Trophoblast cell (in vitro differentiated cells and primary cell): ENCODE data around the gene CHST11.

Source experiments
- DNase-seq, 2 donors: peaks; one replicate each; pipeline ENCODE4 v3.0.0-alpha.2; 2016
- H2AFZ ChIP-seq: 2 replicates; pipeline ENCODE4 v1.6.1; 2013; ENCODE audit warnings: low read length, moderate library complexity, mild to moderate bottlenecking; ENCODE audit not compliant: insufficient read depth, poor library complexity
- H2AK5ac ChIP-seq: 2 replicates; pipeline ENCODE4 v1.6.1; 2013; ENCODE audit warnings: mild to moderate bottlenecking, low read length
- H2BK120ac ChIP-seq: 2 replicates; pipeline ENCODE4 v1.6.1; 2013; ENCODE audit warnings: low read length, mild to moderate bottlenecking, moderate library complexity; ENCODE audit not compliant: insufficient read depth, poor library complexity
- H2BK12ac ChIP-seq: 2 replicates; pipeline ENCODE4 v1.6.1; 2013; ENCODE audit warnings: mild to moderate bottlenecking, low read length, moderate library complexity
- H2BK5ac ChIP-seq: 2 replicates; pipeline ENCODE4 v1.6.1; 2013; ENCODE audit warnings: low read length, low read depth, moderate library complexity, mild to moderate bottlenecking; ENCODE audit not compliant: poor library complexity
- H3K14ac ChIP-seq: 2 replicates; pipeline ENCODE4 v1.6.1; 2013; ENCODE audit warnings: mild to moderate bottlenecking, low read length
- H3K18ac ChIP-seq: 2 replicates; pipeline ENCODE4 v1.6.1; 2013; ENCODE audit warnings: mild to moderate bottlenecking, low read length
- H3K23ac ChIP-seq: 2 replicates; pipeline ENCODE4 v1.6.1; 2013; ENCODE audit warnings: low read length
- H3K27ac ChIP-seq: 2 replicates; pipeline ENCODE4 v1.5.1; 2013; ENCODE audit warnings: low read depth, mild to moderate bottlenecking, inconsistent platforms, low read length, moderate library complexity
- H3K27me3 ChIP-seq: 2 replicates; pipeline ENCODE4 v1.6.1; 2013; ENCODE audit warnings: inconsistent platforms, mild to moderate bottlenecking, low read length, moderate library complexity; ENCODE audit not compliant: insufficient read depth
- H3K36me3 ChIP-seq, 2 experiments: 1 replicate in 1 of 2; 2 replicates in 1 of 2; pipeline ENCODE4 v1.6.1; 2013; ENCODE audit warnings: low read length in 2 of 2, mild to moderate bottlenecking in 2 of 2, moderate library complexity in 1 of 2; ENCODE audit not compliant: insufficient read depth in 2 of 2, control insufficient read depth in 1 of 2
- H3K4ac ChIP-seq: 2 replicates; pipeline ENCODE4 v1.6.1; 2013; ENCODE audit warnings: low read depth, mild to moderate bottlenecking, low read length, moderate library complexity
- H3K4me1 ChIP-seq, 2 experiments: 1 replicate in 1 of 2; 2 replicates in 1 of 2; pipeline ENCODE4 v1.6.1; 2013; ENCODE audit warnings: low read length in 2 of 2, mild to moderate bottlenecking in 2 of 2, moderate library complexity in 1 of 2; ENCODE audit not compliant: insufficient read depth in 2 of 2, control insufficient read depth in 1 of 2
- H3K4me2 ChIP-seq: 2 replicates; pipeline ENCODE4 v1.6.1; 2013; ENCODE audit warnings: inconsistent platforms, mild to moderate bottlenecking, low read length, moderate library complexity
- H3K4me3 ChIP-seq: 2 replicates; pipeline ENCODE4 v1.5.1; 2013; ENCODE audit warnings: mild to moderate bottlenecking, low read depth, low read length, inconsistent platforms
- H3K79me1 ChIP-seq: one replicate; pipeline ENCODE4 v1.6.1; 2013; ENCODE audit warnings: low read length
- H3K79me2 ChIP-seq: 2 replicates; pipeline ENCODE4 v1.6.1; 2013; ENCODE audit warnings: low read length, mild to moderate bottlenecking; ENCODE audit not compliant: control insufficient read depth, insufficient read depth, poor library complexity
- H3K9ac ChIP-seq: 2 replicates; pipeline ENCODE4 v1.6.1; 2013; ENCODE audit warnings: mild to moderate bottlenecking, low read length
- H3K9me3 ChIP-seq: 2 replicates; pipeline ENCODE4 v1.6.1; 2013; ENCODE audit warnings: low read depth, mild to moderate bottlenecking, control low read depth, inconsistent platforms, low read length; ENCODE audit not compliant: insufficient read depth
- H4K12ac ChIP-seq: 2 replicates; pipeline ENCODE4 v1.6.1; 2013; ENCODE audit warnings: low read depth, mild to moderate bottlenecking, low read length, moderate library complexity
- H4K8ac ChIP-seq: 2 replicates; pipeline ENCODE4 v1.6.1; 2013; ENCODE audit warnings: low read depth, mild to moderate bottlenecking, low read length, moderate library complexity
- H4K91ac ChIP-seq: one replicate; pipeline ENCODE4 v1.6.1; 2013; ENCODE audit warnings: low read depth, mild to moderate bottlenecking, low read length, moderate library complexity
- WGBS: extraction: QIAGEN DNeasy Blood & Tissue Kit; methylation state at CpG from one replicate; pipeline ENCODE4 v1.1.7; 2013; ENCODE audit warnings: missing lambda C conversion rate; ENCODE audit not compliant: insufficient read length, insufficient coverage; ENCODE audit errors: extremely low coverage; 5-methylcytosine and 5-hydroxymethylcytosine counted together

CHST11 gene

DNA sequence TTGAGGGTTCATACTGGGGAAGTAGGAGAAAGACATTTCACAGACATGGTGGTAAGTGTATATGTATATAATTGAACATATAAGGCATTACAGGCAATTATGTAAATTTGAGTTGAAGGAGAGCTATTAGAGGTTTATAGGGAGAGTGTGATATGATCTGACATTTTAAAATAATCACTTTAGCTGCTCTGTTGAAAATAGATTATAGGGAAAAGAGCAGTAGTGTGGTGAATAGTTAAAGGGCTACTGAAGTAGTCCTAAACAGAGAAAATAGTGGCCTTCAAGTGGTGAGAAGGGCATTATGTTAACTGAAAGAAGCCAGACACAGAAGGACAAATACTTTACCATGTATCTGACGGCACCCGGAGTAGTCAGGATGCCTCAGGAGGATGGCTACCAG lies 267.1 kb downstream of the CHST11 start:
- H3K23ac ChIP-seq: no peak overlapping the region
- no peak overlapping the region for H2BK120ac ChIP-seq
- H3K27me3 ChIP-seq: no peaks in the 10 kb centered on the region
- H3K27ac ChIP-seq: no peak overlapping the region
- no peaks in the 10 kb centered on the region for H3K79me2 ChIP-seq
- no peaks in the 10 kb centered on the region for H3K9me3 ChIP-seq
- no peak overlapping the region for H2AK5ac ChIP-seq
- H3K9ac ChIP-seq: no peak overlapping the region
- DNase-seq: no peak
- H3K14ac ChIP-seq: no peak overlapping the region
- no peak overlapping the region for H3K18ac ChIP-seq
- H3K4me1 ChIP-seq: peaks cover 18 to 34% of the 10 kb centered on the region in 2 experiments
- H2BK12ac ChIP-seq: no peak overlapping the region
- H3K4ac ChIP-seq: no peak overlapping the region
- H4K8ac ChIP-seq: no peak overlapping the region
- H4K12ac ChIP-seq: no peak overlapping the region
- no peak overlapping the region for H2BK5ac ChIP-seq
- H3K36me3 ChIP-seq: peaks cover 0 to 5% of the 10 kb centered on the region in 2 experiments
- no peak overlapping the region for H4K91ac ChIP-seq
- no peak overlapping the region for H3K4me2 ChIP-seq
- WGBS: no CpG with 5 or more reads among the region's 2 CpGs
- H3K4me3 ChIP-seq: no peak overlapping the region
- no peak overlapping the region for H2AFZ ChIP-seq
- H3K79me1 ChIP-seq: peaks cover 2% of the 10 kb centered on the region

DNA sequence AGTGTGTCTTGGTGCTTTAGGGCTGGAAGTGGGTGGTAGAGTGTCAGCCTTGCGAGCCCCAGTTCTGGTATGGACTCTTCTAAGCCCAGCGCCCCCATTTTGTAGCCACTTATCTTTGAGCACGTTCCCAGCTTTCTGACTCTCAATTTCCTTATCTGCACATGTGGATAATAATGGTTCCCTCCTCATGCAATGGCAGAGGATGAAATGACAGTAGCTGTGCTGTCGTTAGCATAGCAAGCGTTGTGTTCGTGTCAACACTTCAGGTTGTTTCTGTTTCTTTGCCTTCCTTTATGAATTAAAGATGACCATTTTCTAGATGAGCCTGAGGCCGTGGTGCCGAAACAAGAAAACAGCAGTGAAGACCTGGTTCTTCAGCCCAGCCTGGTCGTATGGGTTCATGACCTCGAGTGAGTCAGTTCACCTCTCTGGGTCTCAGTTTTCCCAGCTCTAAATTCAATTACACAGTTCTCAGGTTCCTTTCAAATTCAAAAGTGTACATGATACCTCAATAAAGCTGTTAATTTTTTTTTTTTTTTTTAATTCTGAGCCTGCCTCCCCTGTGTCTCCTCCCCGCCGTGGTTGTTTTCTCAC lies 268.3 kb downstream of the CHST11 start:
- no peak overlapping the region for H4K12ac ChIP-seq
- no peak overlapping the region for H3K4ac ChIP-seq
- no peak overlapping the region for H2AK5ac ChIP-seq
- no peaks in the 10 kb centered on the region for H3K79me2 ChIP-seq
- H2BK12ac ChIP-seq: no peak overlapping the region
- no peak overlapping the region for H2AFZ ChIP-seq
- no CpG with 5 or more reads among the region's 12 CpGs for WGBS
- peaks cover 26 to 45% of the 10 kb centered on the region in 2 experiments for H3K4me1 ChIP-seq
- no peaks in the 10 kb centered on the region for H3K27me3 ChIP-seq
- no peak overlapping the region for H3K4me2 ChIP-seq
- no peak overlapping the region for H4K8ac ChIP-seq
- H3K14ac ChIP-seq: no peak overlapping the region
- H3K18ac ChIP-seq: no peak overlapping the region
- peaks cover 2% of the 10 kb centered on the region for H3K79me1 ChIP-seq
- H3K36me3 ChIP-seq: peaks cover 0 to 3% of the 10 kb centered on the region in 2 experiments
- H3K4me3 ChIP-seq: no peak overlapping the region
- H3K9me3 ChIP-seq: no peaks in the 10 kb centered on the region
- H2BK120ac ChIP-seq: no peak overlapping the region
- H4K91ac ChIP-seq: no peak overlapping the region
- H3K23ac ChIP-seq: no peak overlapping the region
- no peak overlapping the region for H3K27ac ChIP-seq
- DNase-seq: no peak
- H3K9ac ChIP-seq: no peak overlapping the region
- H2BK5ac ChIP-seq: no peak overlapping the region

DNA sequence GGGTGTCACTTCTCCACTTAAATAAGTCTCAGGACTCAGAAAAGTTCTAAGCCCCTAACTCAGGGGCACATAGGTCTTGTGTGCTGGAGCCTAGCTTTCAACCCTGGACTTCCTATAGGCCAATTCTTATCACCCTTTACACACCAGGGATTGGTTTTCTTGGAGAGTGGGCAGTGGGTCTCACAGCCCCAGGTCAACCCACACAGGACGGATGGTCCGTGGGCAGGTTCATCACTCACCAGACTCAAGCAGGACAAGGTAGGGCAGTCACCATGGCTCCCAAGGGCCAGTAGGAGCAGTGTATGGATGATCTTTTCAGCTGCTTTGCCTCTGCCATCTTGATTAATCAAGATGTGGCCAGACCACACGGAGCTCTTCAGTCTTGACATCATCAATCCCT lies 268.9 kb downstream of the CHST11 start:
- H3K9ac ChIP-seq: no peak overlapping the region
- H3K4me2 ChIP-seq: no peak overlapping the region
- H3K27me3 ChIP-seq: no peaks in the 10 kb centered on the region
- no peak overlapping the region for H4K12ac ChIP-seq
- no peak overlapping the region for H2BK120ac ChIP-seq
- H3K27ac ChIP-seq: no peak overlapping the region
- no peaks in the 10 kb centered on the region for H3K36me3 ChIP-seq
- no peak overlapping the region for H3K4ac ChIP-seq
- H4K8ac ChIP-seq: no peak overlapping the region
- H2AFZ ChIP-seq: no peak overlapping the region
- no peak overlapping the region for H3K23ac ChIP-seq
- no peak overlapping the region for H3K4me3 ChIP-seq
- H3K9me3 ChIP-seq: no peaks in the 10 kb centered on the region
- DNase-seq: no peak
- H3K79me1 ChIP-seq: peaks cover 2% of the 10 kb centered on the region
- H2BK5ac ChIP-seq: no peak overlapping the region
- H3K18ac ChIP-seq: peak overlapping the region; percentile 18
- no peak overlapping the region for H2BK12ac ChIP-seq
- H2AK5ac ChIP-seq: no peak overlapping the region
- peaks cover 27 to 45% of the 10 kb centered on the region in 2 experiments for H3K4me1 ChIP-seq
- H4K91ac ChIP-seq: peak overlapping the region; percentile 25
- no CpG with 5 or more reads among the region's 3 CpGs for WGBS
- no peaks in the 10 kb centered on the region for H3K79me2 ChIP-seq
- H3K14ac ChIP-seq: no peak overlapping the region

DNA sequence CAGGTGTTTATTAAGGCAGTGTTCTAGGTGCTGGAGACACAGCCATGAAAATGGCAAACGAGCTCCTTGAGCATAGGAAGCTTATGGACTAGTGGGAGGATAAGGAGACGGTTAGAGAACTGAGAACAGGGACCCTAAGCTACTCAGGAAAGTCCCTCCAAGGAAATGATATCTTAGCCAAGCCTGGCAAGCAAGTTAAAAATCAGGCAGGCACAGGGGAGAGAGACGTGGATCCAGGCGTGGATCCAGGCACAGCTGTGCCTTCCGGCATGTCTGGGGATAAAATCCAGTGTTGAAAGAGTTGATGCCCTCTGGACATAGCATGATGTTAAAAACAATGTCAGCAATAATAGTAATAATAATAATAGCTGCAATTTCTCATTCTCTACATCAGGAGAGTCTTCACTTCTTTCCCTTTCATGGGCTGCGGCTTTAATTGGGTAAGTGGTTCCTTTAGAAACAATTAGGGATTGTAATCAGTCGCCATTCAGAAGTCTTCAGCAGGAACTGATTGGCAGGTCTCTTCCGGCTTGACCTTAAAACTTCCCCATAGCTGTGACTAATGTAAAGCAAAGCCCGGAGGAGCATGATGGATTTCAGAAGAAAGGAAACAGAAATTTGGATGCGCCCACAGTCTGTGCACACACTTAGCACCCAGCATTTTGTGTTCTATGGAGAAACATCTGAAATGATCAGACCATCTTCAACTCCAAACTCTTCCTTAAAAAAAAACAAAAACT lies 271.1 kb downstream of the CHST11 start:
- Histone ChIP-seq H3K4me3 (no peak overlapping the region), H3K4me1 (peaks cover 24 to 35% of the 10 kb centered on the region in 2 experiments), H3K79me2 (no peaks in the 10 kb centered on the region), H3K23ac (no peak overlapping the region), H4K91ac (no peak overlapping the region), H3K9ac (no peak overlapping the region), H4K12ac (no peak overlapping the region), H3K79me1 (peaks cover 2% of the 10 kb centered on the region), H2AK5ac (no peak overlapping the region), H2BK12ac (no peak overlapping the region), H3K9me3 (no peaks in the 10 kb centered on the region), H3K27ac (no peak overlapping the region), H2BK5ac (no peak overlapping the region), H3K36me3 (no peaks in the 10 kb centered on the region), H3K27me3 (no peaks in the 10 kb centered on the region), H2BK120ac (no peak overlapping the region), H3K4me2 (no peak overlapping the region), H4K8ac (no peak overlapping the region), H3K4ac (no peak overlapping the region), H2AFZ (no peak overlapping the region), H3K18ac (no peak overlapping the region), H3K14ac (no peak overlapping the region)
- WGBS: no CpG with 5 or more reads among the region's 10 CpGs
- DNase-seq: peak in 1 of 2 donors; percentile 9
